ENCODE data around the gene ITGB3BP. TPM values are rescaled to one million over a fixed set of nuclear protein-coding genes. Genes with fewer than 3 reads are reported as not detected.

ITGB3BP gene
- total and polyA plus RNA-seq, 2 of the 8 experiments (the other 6 are each of a cell fraction or from before 2014, with no cell fraction given), result 17.6 to 49.1 TPM

- no peak for TF ChIP-seq KDM1A (IDR thresholded peaks at IDR 0.05; ENCODE audit: borderline replicate concordance, low read length)
- no peak for TF ChIP-seq TAF7 (optimal IDR thresholded peaks at IDR 0.05; ENCODE audit: borderline replicate concordance, low read depth, low read length)
- no peak for TF ChIP-seq USF2 (IDR thresholded peaks at IDR 0.05; ENCODE audit: low read length)
- TF ChIP-seq TBP (IDR thresholded peaks at IDR 0.05; ENCODE audit: low read depth, low read length), result no peak
Measured at GRCh38 chr1:63448731-63449246, 74.2 kb downstream of the ITGB3BP start (continued).

Measured in H1 (cell line).